A549 (cell line): ENCODE data around the gene TM9SF4. TPM values are rescaled to one million over a fixed set of nuclear protein-coding genes. Genes with fewer than 3 reads are reported as not detected.
A peak's percentile ranks its signal among the peaks of the same experiment; 100 is the strongest.

Experiments
- ATAC-seq, 2 experiments: fragments of 200-7000 bp in 1 of 2; fragments of >200 bp in 1 of 2; cut with Nextera tagmentation in 1 of 2; cut with Tn5 transposase in 1 of 2; 3 replicates each; pipeline versions ENCODE4 v1.8.0 to v1.9.1; 2018 to 2020; ENCODE audit warnings: mild to moderate bottlenecking in 1 of 2, moderate library complexity in 1 of 2
- CTCF ChIA-PET: fragments of 300-600 bp; sonication (Branson Sonifier 250); formaldehyde crosslinking; extraction: SDS; loops from one replicate; lab custom pipeline; 2021; ENCODE audit warnings: antibody characterized with exemption, inconsistent platforms; lab: Yijun Ruan, JAX
- POLR2A ChIA-PET: fragments of 350-600 bp; formaldehyde crosslinking; extraction: SDS; loops from one replicate; lab custom pipeline; 2021; ENCODE audit warnings: antibody characterized with exemption, inconsistent platforms; lab: Yijun Ruan, JAX
- DNase-seq, 2 experiments: peaks; one replicate each; pipeline versions ENCODE4 v3.0.0 to v3.0.0-alpha.2; 2011 to 2016; ENCODE audit warnings: low read depth in 1 of 2, low spot score in 1 of 2
- FAIRE-seq: peaks from 2 replicates; lab custom pipeline; 2011; peaks lifted over from hg19 to GRCh38; lab: Jason Lieb, UNC
- H3K27ac ChIP-seq, 2 experiments: fragments of >200 bp; sonication (Bioruptor Twin); formaldehyde crosslinking; 3 replicates each; pipeline ENCODE4 v1.5.1; 2016 to 2017
- H3K4me1 ChIP-seq: fragments of >200 bp; sonication (Bioruptor Twin); formaldehyde crosslinking; 3 replicates; pipeline ENCODE4 v1.6.1; 2016
- H3K4me2 ChIP-seq: fragments of >200 bp; sonication (Bioruptor Twin); formaldehyde crosslinking; 3 replicates; pipeline ENCODE4 v1.6.1; 2016
- H3K4me3 ChIP-seq: fragments of >200 bp; sonication (Bioruptor Twin); formaldehyde crosslinking; 3 replicates; pipeline ENCODE4 v1.5.1; 2016
- H3K9me3 ChIP-seq: fragments of >200 bp; sonication (Bioruptor Twin); formaldehyde crosslinking; 3 replicates; pipeline ENCODE4 v1.6.1; 2016
- BCL3 ChIP-seq: fragments of >200 bp; sonication (Bioruptor Twin); formaldehyde crosslinking; IDR thresholded peaks from 3 replicates; pipeline ENCODE4 v1.6.1; 2016
- CEBPB ChIP-seq, 2 experiments: fragments of >200 bp in 1 of 2; sonication (Bioruptor Twin) in 1 of 2; formaldehyde crosslinking in 1 of 2; IDR thresholded peaks; 2 replicates each; pipeline ENCODE4 v1.6.1; 2012 to 2016
- CHD4 ChIP-seq: fragments of 200-600 bp; sonication (generic); IDR thresholded peaks from 2 replicates; pipeline ENCODE4 v1.6.1; 2016; ENCODE audit warnings: antibody characterized with exemption, mild to moderate bottlenecking, borderline replicate concordance
- EHMT2 ChIP-seq: fragments of 200-600 bp; sonication (generic); IDR thresholded peaks from 2 replicates; pipeline ENCODE4 v1.6.1; 2016; ENCODE audit warnings: antibody characterized with exemption, low read depth, mild to moderate bottlenecking, moderate library complexity
- EP300 ChIP-seq, 2 experiments: fragments of >200 bp; sonication (Bioruptor Twin); formaldehyde crosslinking; IDR thresholded peaks; 2 replicates in 1 of 2; 3 replicates in 1 of 2; pipeline ENCODE4 v1.6.1; 2016 to 2017
- FOSB ChIP-seq: fragments of 250-450 bp; sonication (Bioruptor Pico); IDR thresholded peaks from 2 replicates; pipeline ENCODE4 v1.5.0; 2020; ENCODE audit warnings: mild to moderate bottlenecking, moderate library complexity
- JUN ChIP-seq, 2 experiments: fragments of >200 bp; sonication (Bioruptor Twin); formaldehyde crosslinking; IDR thresholded peaks; 2 replicates in 1 of 2; 3 replicates in 1 of 2; pipeline ENCODE4 v1.6.1; 2016 to 2017
- KDM1A ChIP-seq: fragments of 200-600 bp; sonication (generic); IDR thresholded peaks from 2 replicates; pipeline ENCODE4 v1.6.1; 2016; ENCODE audit warnings: low read depth, mild to moderate bottlenecking
- MAFK ChIP-seq: fragments of 450-650 bp; IDR thresholded peaks from 2 replicates; pipeline ENCODE4 v1.6.1; 2014; ENCODE audit not compliant: partially characterized antibody
- MAZ ChIP-seq: fragments of 150-350 bp; IDR thresholded peaks from 2 replicates; pipeline ENCODE4 v1.6.1; 2014; ENCODE audit warnings: antibody characterized with exemption, low read depth, low read length, borderline replicate concordance
- NPAS2 ChIP-seq: fragments of 250-450 bp; sonication (Bioruptor Pico); IDR thresholded peaks from 2 replicates; pipeline ENCODE4 v1.8.0; 2022; ENCODE audit warnings: mild to moderate bottlenecking, moderate library complexity, borderline replicate concordance
- PBX3 ChIP-seq: IDR thresholded peaks from 2 replicates; pipeline ENCODE4 v1.6.1; 2012
- PHF8 ChIP-seq: fragments of 200-600 bp; sonication (generic); IDR thresholded peaks from 2 replicates; pipeline ENCODE4 v1.6.1; 2016; ENCODE audit warnings: low read depth, mild to moderate bottlenecking, antibody characterized with exemption, moderate library complexity, borderline replicate concordance
- POLR2A ChIP-seq: IDR thresholded peaks from 2 replicates; pipeline ENCODE4 v1.6.1; 2012; ENCODE audit warnings: mild to moderate bottlenecking, low read length
- POLR2AphosphoS2 ChIP-seq: conservative IDR thresholded peaks from 2 replicates; pipeline ENCODE4 v1.6.1; 2012; ENCODE audit warnings: low read length, improper control_type of control experiment, inconsistent platforms
- RAD21 ChIP-seq, 2 experiments: fragments of >200 bp in 1 of 2; sonication (Bioruptor Twin) in 1 of 2; formaldehyde crosslinking in 1 of 2; IDR thresholded peaks in 1 of 2; conservative IDR thresholded peaks in 1 of 2; 2 replicates in 1 of 2; 3 replicates in 1 of 2; pipeline ENCODE4 v1.6.1; 2012 to 2018; ENCODE audit warnings: inconsistent platforms in 1 of 2
- RNF2 ChIP-seq: fragments of 200-600 bp; sonication (generic); IDR thresholded peaks from 2 replicates; pipeline ENCODE4 v1.6.1; 2016; ENCODE audit warnings: low read depth, mild to moderate bottlenecking, antibody characterized with exemption, moderate library complexity, borderline replicate concordance
- USF2 ChIP-seq: fragments of 450-650 bp; IDR thresholded peaks from 2 replicates; pipeline ENCODE4 v1.6.1; 2014; ENCODE audit warnings: antibody characterized with exemption
- ZC3H11A ChIP-seq: fragments of 450-650 bp; IDR thresholded peaks from 2 replicates; pipeline ENCODE4 v1.6.1; 2014; ENCODE audit warnings: antibody characterized with exemption, mild to moderate bottlenecking
- ZFP36 ChIP-seq: fragments of 450-650 bp; IDR thresholded peaks from 2 replicates; pipeline ENCODE4 v1.6.1; 2014; ENCODE audit warnings: borderline replicate concordance; ENCODE audit not compliant: partially characterized antibody
- ZNF302 ChIP-seq: fragments of 250-450 bp; sonication (Bioruptor Pico); IDR thresholded peaks from 2 replicates; pipeline ENCODE4 v1.9.0; 2021; ENCODE audit warnings: inconsistent platforms, mild to moderate bottlenecking, moderate library complexity
- ZSCAN20 ChIP-seq: fragments of 250-450 bp; sonication (Bioruptor Pico); IDR thresholded peaks from 2 replicates; pipeline ENCODE4 v1.8.0; 2022; ENCODE audit warnings: mild to moderate bottlenecking, moderate library complexity
- WGBS: methylation state at CpG from one replicate; pipeline ENCODE4 v1.1.6; 2017; ENCODE audit errors: missing lambda C conversion rate; 5-methylcytosine and 5-hydroxymethylcytosine counted together
- polyA plus RNA-seq, 4 experiments: library from polyadenylated mRNA; depleted of rRNA in 3 of 4; stranded (reverse); fragments of >200 nt; fragmentation: RNase III in 1 of 4; extraction: RNeasy Plus Mini Kit Qiagen cat#74134 plus additional on column Dnase treatment in 1 of 4; gene quantifications; 2 replicates in 3 of 4; 3 replicates in 1 of 4; pipeline ENCODE4 v1.2.3, GENCODE V29; 2011 to 2017

The TM9SF4 gene
- polyA plus RNA-seq, 2 of the 4 experiments (the other 2 are of a cell fraction), result 52.3 to 60.0 TPM

- ATAC-seq (no peak), FAIRE-seq (no peak), DNase-seq (no peak)
- WGBS, result 93% methylated on average over 55 of the region's 88 CpGs
- Histone ChIP-seq H3K27ac (no peak overlapping the region), H3K4me2 (no peak overlapping the region), H3K4me3 (no peak overlapping the region), H3K9me3 (no peaks in the 10 kb centered on the region), H3K4me1 (no peaks in the 10 kb centered on the region)
- TF ChIP-seq JUN (IDR thresholded peaks at IDR 0.05) (0 out of 5 replicates have a peak, but pooled peaks of 1 of the 2 experiments have one; percentile 21), CHD4 (no peak)
- CTCF ChIA-PET, result interaction anchor here (0.6 to 1.3 kb wide), 2 partner anchors 10 to 15 kb away, joined by 3 read pairs; no protein-coding TSS in a partner anchor
- POLR2A ChIA-PET, result no interaction called here
These were observed 80.4 kb downstream of the TM9SF4 start for GRCh38 chr20:32189691-32190615.

- 90% methylated on average over 14 of the region's 14 CpGs for WGBS
- ChIA-PET CTCF (interaction anchor here (1.3 kb wide), 1 partner anchor 10 kb away, joined by 3 read pairs; no protein-coding TSS in a partner anchor), POLR2A (no interaction called here)
- 0 out of 6 replicates have a peak, but pooled peaks of 1 of the 2 experiments have one; percentile 11 for ATAC-seq
- Histone ChIP-seq H3K4me1 (no peaks in the 10 kb centered on the region), H3K9me3 (no peaks in the 10 kb centered on the region), H3K4me3 (no peak overlapping the region), H3K27ac (no peak overlapping the region), H3K4me2 (no peak overlapping the region)
- no peak for DNase-seq
- FAIRE-seq, result no peak
- TF ChIP-seq RAD21 (conservative IDR thresholded peaks at IDR 0.05 in 1 of 2, IDR thresholded peaks at IDR 0.05 in 1 of 2) (no peak), ZC3H11A (no peak), EP300 (IDR thresholded peaks at IDR 0.05) (no peak), FOSB (no peak)
These were observed 81.3 kb downstream of the TM9SF4 start for GRCh38 chr20:32190616-32191415.

- TF ChIP-seq USF2, result no peak
- no peak for TF ChIP-seq PBX3
- no peak for TF ChIP-seq POLR2A
- no peak overlapping the region for H3K4me2 ChIP-seq
- FAIRE-seq (no peak), DNase-seq (no peak), ATAC-seq (no peak)
- ChIA-PET POLR2A (no interaction called here), CTCF (interaction anchor here (0.5 to 1.3 kb wide), 2 partner anchors 9 to 52 kb away, joined by 3 read pairs; no protein-coding TSS in a partner anchor)
- H3K4me1 ChIP-seq, result no peaks in the 10 kb centered on the region
- H3K27ac ChIP-seq, result no peak overlapping the region
- 89% methylated on average over 2 of the region's 3 CpGs for WGBS
- no peaks in the 10 kb centered on the region for H3K9me3 ChIP-seq
- H3K4me3 ChIP-seq, result no peak overlapping the region
These were observed 81.9 kb downstream of the TM9SF4 start for GRCh38 chr20:32191422-32191821.

GRCh38 chr20:32191873-32192272 lies 82.4 kb downstream of the TM9SF4 start:
- Histone ChIP-seq H3K9me3 (no peaks in the 10 kb centered on the region), H3K27ac (no peak overlapping the region), H3K4me3 (no peak overlapping the region), H3K4me2 (no peak overlapping the region), H3K4me1 (no peaks in the 10 kb centered on the region)
- TF ChIP-seq MAZ, result no peak
- no peak for TF ChIP-seq MAFK
- no peak for TF ChIP-seq ZNF302 (CRISPR knock-in tag)
- no peak for TF ChIP-seq KDM1A
- TF ChIP-seq POLR2AphosphoS2, result no peak
- TF ChIP-seq EHMT2, result no peak
- TF ChIP-seq NPAS2 (CRISPR knock-in tag), result no peak
- TF ChIP-seq ZFP36, result no peak
- no peak for TF ChIP-seq PHF8
- no peak for TF ChIP-seq RNF2
- TF ChIP-seq ZC3H11A, result no peak
- TF ChIP-seq ZSCAN20 (CRISPR knock-in tag), result no peak
- TF ChIP-seq CEBPB (IDR thresholded peaks at IDR 0.05), result no peak
- TF ChIP-seq BCL3, result no peak
- ATAC-seq (no peak), DNase-seq (no peak), FAIRE-seq (no peak)
- POLR2A ChIA-PET, result no interaction called here
- CTCF ChIA-PET, result interaction anchor here (0.5 kb wide), 1 partner anchor 53 kb away, joined by 3 read pairs; no protein-coding TSS in a partner anchor
